ENCODE results near the gene NBEA.

NBEA gene

DNA sequence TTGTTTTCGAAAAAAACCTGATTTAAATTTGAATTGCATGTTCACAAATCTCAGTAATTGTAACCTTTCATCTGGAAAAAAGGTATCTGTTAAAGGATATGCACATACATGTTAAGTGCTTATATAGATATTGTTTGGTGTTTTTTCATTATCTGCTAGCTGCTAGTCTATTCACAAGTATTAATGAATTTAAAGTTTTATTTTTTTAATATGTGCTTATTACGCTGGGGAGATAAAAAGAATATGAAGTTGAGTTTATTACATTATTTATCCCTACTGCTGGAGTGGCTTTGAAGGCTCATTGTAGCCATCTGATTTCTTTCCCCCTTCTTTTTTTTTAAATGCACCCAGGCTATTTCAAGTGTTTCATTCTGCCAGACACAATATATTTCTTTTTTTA, 538.3 kb downstream of the NBEA start:
- no peaks in the 10 kb centered on the region for H3K9me3 ChIP-seq
- TF ChIP-seq, protein P1, sequence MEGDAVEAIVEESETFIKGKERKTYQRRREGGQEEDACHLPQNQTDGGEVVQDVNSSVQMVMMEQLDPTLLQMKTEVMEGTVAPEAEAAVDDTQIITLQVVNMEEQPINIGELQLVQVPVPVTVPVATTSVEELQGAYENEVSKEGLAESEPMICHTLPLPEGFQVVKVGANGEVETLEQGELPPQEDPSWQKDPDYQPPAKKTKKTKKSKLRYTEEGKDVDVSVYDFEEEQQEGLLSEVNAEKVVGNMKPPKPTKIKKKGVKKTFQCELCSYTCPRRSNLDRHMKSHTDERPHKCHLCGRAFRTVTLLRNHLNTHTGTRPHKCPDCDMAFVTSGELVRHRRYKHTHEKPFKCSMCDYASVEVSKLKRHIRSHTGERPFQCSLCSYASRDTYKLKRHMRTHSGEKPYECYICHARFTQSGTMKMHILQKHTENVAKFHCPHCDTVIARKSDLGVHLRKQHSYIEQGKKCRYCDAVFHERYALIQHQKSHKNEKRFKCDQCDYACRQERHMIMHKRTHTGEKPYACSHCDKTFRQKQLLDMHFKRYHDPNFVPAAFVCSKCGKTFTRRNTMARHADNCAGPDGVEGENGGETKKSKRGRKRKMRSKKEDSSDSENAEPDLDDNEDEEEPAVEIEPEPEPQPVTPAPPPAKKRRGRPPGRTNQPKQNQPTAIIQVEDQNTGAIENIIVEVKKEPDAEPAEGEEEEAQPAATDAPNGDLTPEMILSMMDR (IDR thresholded peaks at IDR 0.05; ENCODE audit: low read depth, low read length), result no peak
- no peaks in the 10 kb centered on the region for H3K27me3 ChIP-seq
- H3K36me3 ChIP-seq, result peaks cover 9% of the 10 kb centered on the region
- peak overlapping the region; percentile 97 for H3K4me3 ChIP-seq (ENCODE audit: low read depth, low read length)
- DNase-seq, result no peak
- H3K4me1 ChIP-seq, result peaks cover 4% of the 10 kb centered on the region

DNA sequence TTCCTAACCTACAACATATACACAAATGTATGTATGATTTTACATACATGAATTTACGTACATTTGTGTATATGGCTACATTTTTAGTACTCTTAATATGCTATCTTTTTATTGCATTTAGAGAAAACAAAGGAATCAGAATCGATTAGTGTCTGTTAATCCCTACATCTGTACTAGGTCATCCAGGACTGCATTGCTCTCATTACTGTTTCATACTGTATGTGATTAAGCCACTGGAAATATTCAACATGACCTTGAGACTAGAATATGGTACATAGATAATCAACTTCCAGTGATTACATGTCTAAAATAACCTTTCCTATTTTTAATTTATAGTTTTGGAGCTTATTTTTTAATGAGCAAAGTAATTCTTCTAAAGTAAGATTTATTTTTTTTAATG, 539.7 kb downstream of the NBEA start:
- H3K36me3 ChIP-seq, result no peaks in the 10 kb centered on the region
- TF ChIP-seq, protein P1 (IDR thresholded peaks at IDR 0.05; ENCODE audit: low read depth, low read length), result no peak
- no peak for DNase-seq
- H3K9me3 ChIP-seq, result no peaks in the 10 kb centered on the region
- H3K27me3 ChIP-seq, result no peaks in the 10 kb centered on the region
- peaks cover 17% of the 10 kb centered on the region for H3K4me1 ChIP-seq
- H3K4me3 ChIP-seq (ENCODE audit: low read depth, low read length), result peak overlapping the region; percentile 97

DNA sequence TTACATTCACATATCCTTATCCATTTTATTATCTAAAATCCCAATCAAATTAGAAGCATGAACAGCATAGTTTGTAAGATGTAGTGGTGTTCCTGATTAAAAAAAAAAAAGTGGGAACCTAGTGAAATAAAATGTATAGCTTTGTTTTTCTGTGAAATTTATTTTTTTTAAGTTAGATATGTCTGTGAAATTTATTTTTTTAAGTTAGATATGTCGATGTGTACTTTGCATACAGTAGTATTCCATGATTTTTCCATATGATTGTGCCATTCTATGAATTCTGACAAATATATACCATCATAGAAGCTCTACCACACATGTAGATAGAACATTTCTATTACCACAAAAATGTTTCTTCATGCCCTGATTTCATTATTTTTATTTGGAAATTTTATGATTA, 540.5 kb downstream of the NBEA start:
- Histone ChIP-seq H3K9me3 (no peaks in the 10 kb centered on the region), H3K27me3 (no peaks in the 10 kb centered on the region), H3K4me3 (ENCODE audit: low read depth, low read length) (peak overlapping the region; percentile 1; the same call in 1 of the 2 replicates), H3K4me1 (peaks cover 21% of the 10 kb centered on the region), H3K36me3 (no peaks in the 10 kb centered on the region)
- TF ChIP-seq, protein P1 (IDR thresholded peaks at IDR 0.05; ENCODE audit: low read depth, low read length), result no peak
- DNase-seq, result no peak

DNA sequence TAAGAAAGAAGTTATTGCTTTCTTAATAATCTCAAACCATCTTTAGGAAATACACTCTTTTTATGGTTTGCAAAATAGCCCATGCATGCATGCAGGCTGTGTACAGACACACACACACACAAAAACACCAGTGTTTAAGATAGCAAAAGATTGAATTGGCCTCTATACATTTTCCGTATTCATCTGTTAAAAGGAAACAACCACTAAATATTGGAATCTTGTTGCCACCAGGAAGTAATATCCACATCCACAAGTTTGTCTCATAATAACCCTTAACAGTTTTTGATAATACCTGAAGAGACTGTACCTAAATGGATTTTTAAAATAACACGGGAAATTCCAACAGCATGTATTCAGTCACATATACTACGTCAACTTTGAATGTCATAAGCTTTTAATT, 541.7 kb downstream of the NBEA start:
- peak overlapping the region; percentile 46 for H3K4me3 ChIP-seq (ENCODE audit: low read depth, low read length)
- H3K9me3 ChIP-seq, result no peaks in the 10 kb centered on the region
- TF ChIP-seq, protein P1 (IDR thresholded peaks at IDR 0.05; ENCODE audit: low read depth, low read length), result no peak
- H3K27me3 ChIP-seq, result no peaks in the 10 kb centered on the region
- H3K36me3 ChIP-seq, result no peaks in the 10 kb centered on the region
- peaks cover 31% of the 10 kb centered on the region for H3K4me1 ChIP-seq
- DNase-seq, result no peak

DNA sequence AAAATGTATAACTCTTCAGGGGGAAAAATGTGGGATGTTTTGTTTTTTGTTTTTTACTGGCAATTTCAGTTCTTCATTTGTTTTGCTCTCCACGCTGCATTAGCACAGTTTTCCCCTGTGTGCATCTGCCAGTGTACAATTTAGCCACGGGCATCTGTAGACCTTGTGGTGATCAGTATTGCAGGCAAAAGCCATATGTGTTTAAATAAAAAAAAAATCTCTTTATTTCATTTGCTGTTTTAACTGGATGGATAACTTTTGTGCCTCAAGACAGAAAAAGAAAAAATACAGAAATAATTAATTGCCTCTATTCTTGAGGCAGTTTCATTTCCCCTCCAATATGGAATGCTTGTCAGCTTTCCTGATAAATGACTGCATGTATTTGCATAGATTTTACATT, 542.3 kb downstream of the NBEA start:
- peaks cover 33% of the 10 kb centered on the region for H3K4me1 ChIP-seq
- no peaks in the 10 kb centered on the region for H3K27me3 ChIP-seq
- TF ChIP-seq, protein P1 (IDR thresholded peaks at IDR 0.05; ENCODE audit: low read depth, low read length), result no peak
- no peaks in the 10 kb centered on the region for H3K36me3 ChIP-seq
- no peaks in the 10 kb centered on the region for H3K9me3 ChIP-seq
- peak; percentile 54 for DNase-seq
- H3K4me3 ChIP-seq (ENCODE audit: low read depth, low read length), result peak overlapping the region; percentile 46

DNA sequence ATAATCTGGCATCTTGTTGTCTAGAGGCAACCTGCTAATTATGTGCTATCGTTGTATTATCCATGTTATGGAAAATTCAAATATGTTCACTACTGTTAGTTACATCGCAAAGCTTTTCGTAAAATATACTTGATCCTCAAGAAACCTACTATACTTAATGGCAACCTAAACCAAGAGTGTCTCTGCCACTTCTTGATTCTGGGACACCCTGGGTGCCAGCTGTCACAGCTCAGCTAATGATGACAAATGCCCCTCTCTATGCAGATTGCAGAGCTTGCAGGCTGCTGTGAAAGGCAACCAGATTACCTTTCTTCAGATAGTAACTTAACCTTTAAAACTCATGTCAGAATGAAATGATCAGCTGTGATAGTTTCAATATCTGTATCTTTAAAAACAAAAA, 543.4 kb downstream of the NBEA start:
- peaks cover 43% of the 10 kb centered on the region for H3K4me1 ChIP-seq
- H3K4me3 ChIP-seq (ENCODE audit: low read depth, low read length), result peak overlapping the region; percentile 46
- TF ChIP-seq, protein P1 (IDR thresholded peaks at IDR 0.05; ENCODE audit: low read depth, low read length), result no peak
- H3K9me3 ChIP-seq, result no peaks in the 10 kb centered on the region
- DNase-seq, result peak; percentile 49
- H3K27me3 ChIP-seq, result no peaks in the 10 kb centered on the region
- H3K36me3 ChIP-seq, result no peaks in the 10 kb centered on the region
